ENCODE results near the gene OTOS.

The OTOS gene

DNA sequence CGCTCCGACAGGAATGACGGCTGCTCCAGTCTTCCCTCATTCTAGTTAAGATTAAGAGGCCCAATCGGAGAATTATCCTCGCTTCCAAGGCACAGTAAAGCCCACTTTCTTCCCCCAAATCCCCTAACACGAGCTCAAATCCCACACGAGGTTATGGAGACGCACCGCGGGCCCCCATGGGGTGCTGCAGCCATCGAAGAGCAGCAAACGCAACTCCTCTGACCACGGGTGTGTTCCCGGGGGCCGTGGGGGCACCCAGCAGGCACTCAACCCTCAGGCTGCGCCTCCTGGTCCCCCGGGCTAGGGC, 4.8 kb downstream of the OTOS start:
- DNase-seq, result no peak

DNA sequence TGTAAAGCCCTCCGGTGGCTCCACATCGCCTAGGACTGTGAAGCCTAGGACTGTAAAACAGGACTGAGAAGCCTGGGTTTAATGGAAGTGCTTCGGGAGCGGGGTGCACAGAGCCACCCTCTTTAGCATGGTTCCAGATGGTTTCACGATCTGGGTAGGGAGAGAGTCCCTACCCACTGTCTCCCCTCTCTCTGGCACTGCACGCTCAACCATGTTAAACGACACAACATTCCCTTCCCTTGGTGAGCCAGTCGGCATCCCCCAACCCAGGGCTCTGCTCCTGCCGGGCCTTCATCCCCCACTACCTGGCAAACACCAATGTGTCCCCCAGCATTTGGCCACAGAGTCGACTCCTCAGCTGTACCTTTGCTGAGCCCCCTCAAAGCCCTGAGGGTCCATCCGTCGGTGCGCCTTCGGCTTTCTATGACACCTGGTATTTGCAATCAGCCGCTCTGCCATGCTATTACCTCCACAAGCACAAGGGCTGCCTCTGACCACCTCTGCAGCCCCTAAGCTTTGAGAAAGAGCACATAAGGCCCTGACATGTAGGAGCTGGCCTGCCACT, 5.4 kb downstream of the OTOS start:
- DNase-seq, result no peak

DNA sequence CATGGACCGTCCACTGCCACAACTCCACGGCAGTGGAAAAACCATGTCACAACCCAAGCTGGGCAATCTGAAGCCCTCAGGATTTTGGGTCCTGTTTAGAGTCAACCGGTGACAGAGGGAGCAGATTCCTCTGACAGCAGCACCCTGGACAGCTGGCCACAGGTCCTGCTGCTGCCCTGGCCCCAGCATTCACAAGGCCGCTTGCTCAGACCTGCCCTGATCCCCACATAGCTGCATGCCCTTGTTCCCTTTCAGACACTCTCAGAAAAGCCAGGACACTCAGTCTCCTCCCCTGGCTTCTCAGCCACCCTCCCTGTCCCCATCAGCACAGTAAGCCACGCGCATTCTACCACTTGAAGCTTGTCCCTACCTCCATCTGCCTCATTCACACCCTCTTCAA, 6.0 kb downstream of the OTOS start:
- DNase-seq, result no peak

DNA sequence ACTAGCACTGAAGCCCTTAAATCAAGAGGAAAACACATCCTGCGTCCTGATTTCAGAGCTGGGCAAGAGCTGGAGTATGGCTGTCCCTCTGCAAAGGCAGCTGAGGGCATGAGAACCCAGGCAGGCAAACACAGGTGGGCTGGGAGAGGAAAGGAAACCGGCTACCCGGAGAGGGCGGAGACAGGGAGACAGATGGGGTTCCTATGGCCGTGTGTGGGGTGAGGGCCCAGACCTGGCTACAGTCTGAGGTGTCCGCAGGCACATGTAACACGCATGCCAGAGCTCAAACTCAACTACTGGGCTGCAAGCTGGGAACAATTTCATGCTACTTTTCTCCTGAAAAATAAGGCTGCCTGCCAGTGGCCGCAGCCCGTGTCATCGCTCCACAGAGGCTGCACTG, 7.1 kb downstream of the OTOS start:
- no peak for DNase-seq

DNA sequence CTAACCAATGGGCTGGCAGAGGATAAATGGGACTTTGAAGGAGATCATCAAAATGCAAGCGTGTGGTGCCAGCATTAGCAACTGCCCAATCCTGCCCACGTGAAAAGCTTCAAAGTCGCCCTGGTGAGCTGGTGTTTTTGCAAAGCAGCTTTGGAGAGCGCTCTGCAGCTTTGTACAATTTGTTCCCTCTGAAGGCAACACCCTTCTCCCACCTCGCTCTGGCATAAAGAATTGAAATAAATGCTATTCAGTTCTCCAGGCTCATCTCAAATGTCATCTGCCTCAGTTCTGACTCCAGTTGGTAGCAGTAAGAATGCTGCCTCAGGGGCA, 7.8 kb downstream of the OTOS start:
- DNase-seq, result no peak

DNA sequence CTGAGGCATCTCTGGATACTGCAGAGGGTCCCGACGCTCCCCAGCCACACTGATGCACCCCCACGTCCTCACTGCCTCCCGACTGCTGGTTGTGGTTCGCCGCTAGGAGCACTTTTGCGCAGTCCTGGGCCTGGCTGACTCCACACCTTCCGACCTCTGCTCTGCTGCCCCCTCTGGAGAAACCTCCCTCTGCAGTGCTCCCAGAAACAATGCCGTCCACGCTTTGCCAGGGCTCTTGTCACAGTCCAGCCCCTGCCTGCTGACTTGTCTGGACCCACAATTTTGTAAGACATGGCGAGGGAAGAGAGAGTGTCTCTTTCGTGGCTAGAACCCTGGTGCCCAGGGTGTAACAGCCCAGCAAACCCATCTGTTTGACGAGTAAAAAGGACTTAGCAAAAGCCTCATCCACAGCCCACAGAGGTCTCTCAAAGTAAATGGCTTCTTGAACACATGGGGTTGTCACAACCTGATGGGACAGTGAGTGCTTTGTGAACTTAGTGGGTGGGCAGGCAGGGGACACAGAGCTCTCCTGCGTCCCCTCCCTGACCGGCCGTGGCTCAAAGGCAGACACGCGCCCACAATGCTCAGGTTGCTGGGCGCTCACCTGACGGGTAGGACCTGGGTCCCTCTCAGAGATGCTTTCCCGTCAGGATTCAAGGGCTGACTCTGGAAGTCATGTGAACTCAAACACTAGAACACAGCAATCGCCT, 8.4 kb downstream of the OTOS start:
- no peak for DNase-seq

DNA sequence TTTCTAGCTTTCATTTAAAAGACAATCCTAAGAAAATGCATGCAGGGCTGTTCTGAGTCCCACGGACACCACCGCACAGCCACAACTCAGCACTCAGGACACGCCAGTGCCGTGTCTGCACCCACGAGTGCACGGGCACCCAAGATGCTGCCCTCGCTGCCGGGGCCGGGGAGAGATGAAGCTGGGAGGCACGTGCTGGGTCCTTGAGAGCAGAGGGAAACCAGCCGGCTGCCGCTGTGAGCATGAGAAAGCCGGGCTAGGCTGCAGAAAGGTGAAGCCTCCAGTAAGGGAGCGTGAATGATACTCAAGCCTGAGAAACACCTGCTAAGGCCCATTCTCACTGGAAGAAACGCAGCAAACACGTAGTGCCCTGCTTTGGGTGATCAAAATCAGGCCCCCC, 9.2 kb downstream of the OTOS start:
- no peak for DNase-seq

DNA sequence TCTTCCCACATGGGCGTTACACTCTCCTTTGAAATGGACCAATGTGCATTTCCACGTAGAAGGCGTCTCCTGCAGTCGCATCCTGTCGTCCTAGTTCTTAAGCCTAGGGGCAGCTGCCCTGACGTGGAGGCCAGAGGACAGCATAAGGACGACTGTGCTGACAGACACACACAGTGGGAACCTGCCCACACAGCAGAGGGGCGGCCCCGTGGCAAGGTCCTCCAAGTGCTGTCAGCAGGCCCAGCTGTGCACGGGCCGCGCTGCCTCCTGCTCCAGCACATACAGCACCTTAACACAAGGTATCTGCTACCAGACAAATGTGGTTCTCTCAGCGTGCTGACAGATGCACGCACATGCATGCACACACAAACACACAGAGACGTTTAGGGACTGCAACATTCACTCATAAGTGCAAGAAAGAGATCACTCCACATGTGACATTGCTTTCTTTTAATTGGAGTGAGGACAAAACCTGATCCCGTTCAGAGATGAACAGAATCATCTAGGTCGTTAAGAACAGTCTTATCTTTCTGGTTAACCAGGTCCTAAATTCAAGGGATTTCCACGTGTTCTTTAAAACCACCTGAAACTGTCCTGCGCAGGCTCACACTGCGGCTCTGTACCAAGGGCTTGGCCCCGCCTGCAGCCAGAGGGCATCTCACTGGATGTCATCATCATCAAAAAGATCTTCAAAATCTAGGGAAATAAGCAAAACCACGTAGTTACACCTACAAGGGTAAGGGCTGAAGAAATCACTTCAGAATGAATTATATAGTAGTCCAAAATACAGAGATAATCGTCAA, 9.9 kb downstream of the OTOS start:
- DNase-seq, result no peak

DNA sequence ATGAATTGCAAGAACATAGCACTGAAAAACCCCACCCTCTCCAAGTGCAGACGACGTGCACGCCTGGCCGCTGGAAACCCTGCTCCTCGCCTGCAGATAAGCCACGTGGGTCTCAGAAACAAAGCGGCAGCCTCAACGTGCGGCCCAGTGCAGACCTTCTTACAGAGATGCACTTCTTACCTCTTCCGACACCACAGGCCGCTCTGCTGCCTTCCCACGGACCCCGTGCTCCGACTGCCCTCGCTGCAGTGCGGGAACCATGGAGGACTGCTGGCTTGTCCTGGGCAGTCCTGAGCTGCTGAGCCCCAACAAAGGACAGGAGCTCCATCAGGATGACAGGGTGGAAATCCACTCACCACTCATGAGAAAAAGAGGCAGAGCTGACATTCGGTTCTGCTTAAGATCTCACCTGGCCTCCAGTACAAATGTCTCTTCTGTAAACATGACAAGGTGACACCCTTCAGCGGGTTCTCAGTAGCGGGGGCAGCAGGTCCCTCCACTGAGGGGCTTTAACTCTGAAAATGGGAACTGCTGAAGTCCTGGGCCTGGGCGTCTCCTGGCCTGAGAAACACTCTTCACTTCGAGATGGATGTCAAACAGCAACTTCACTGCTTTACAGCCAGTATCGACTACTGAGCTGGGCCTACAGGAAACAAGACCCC, 10.6 kb downstream of the OTOS start:
- DNase-seq, result no peak

DNA sequence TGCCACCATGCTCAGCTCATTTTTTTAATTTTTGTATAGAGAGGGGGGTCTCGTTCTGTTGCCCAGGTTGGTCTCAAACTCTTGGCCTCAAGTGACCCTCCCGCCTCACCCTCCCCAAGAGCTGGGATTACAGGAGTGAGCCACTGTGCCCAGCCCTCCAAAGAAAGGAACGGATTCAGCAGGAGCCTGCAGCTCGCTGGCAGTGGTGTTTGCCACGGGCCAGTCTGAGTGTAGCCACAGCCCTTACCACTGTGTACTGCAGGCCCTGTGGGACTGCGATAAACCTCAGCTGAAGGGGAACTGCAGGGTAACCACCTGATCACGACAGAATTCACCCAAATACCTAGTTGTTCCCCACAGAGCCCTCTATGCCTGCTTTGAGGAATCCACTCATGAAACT, 11.1 kb downstream of the OTOS start:
- DNase-seq, result no peak

DNA sequence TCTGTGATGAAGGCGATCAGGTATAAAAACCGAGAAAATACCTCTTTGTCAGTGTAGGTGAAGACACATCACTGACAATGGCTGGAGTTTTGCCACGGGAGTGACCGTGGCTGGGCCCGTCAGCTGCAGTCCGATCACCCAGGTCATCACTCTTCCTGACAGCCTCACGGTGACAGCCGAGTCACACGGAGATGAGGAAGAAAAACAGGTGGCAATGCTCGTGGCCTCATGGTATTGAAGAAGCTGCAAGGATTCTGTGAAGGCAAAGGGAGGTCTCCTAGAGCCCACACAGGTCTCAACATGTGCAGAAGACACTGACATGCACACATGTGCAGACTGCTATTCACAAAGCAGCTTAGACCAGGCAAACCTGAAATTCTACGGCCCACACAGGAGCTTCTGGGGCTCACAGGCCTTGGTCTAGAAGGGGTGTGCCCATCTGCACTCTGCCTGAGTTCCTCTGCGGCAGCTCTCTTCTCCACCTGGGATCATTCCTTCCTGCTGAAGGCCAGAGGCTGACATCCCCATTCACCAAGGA, 11.8 kb downstream of the OTOS start:
- no peak for DNase-seq

DNA sequence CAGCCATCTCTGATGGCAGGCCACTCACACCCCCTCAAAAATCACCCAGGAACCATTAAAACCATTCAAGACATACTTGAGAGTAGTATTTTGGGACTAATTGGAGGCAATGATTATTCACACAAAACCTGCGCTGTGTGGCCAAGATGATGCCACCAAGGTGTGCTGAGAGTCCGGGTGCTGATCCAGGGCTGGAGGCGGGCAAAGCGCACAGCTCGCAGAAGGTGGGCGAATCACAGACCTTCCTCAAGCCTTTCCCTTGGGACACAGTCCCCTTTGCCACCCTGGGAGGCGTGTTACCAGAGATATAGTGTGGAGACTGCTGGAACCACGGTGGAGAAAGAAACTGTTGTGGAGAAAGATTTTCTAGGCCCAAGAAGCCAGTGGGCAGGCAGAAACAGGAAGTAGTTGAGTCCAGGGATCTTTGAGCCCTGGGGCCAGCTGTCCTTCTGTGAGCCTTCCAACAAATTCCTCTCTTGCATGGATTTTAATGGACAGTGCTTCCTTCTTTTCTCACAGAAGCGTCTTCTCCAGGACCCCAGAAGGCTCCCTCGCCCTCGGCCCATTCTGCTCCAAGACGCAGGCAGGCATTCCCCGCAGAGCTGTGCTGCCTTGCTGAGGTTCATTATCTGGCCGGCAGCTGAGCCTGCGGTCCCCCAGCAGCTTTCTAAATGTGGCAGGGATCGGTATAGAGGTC, 12.4 kb downstream of the OTOS start:
- no peak for DNase-seq

DNA sequence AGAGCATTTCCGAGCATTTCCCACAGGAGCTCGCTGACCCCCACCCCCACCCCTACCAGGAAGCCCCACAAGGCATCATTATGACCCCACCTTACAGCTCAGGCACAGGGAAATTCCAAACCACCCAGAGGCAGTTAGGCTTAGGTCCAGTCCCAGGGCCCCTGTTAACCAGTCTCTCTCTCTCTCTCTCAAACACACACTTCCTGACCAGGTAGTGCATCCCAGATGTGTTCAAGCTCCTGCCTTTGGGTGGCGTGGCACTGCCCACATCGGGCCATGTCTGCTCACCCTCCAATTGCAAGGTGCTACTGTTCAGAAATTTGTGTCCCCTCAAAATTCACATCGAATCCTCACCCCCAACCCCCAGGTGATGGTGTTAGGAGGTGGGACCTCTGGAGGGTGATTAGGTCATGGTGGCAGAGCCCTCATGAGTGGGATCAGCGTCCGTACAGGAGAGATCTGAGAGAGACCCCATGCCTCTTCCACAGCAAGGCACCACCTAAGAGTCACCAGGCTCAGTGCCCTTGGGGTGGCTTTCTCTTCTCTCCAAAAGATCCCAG, 13.2 kb downstream of the OTOS start:
- DNase-seq, result no peak

DNA sequence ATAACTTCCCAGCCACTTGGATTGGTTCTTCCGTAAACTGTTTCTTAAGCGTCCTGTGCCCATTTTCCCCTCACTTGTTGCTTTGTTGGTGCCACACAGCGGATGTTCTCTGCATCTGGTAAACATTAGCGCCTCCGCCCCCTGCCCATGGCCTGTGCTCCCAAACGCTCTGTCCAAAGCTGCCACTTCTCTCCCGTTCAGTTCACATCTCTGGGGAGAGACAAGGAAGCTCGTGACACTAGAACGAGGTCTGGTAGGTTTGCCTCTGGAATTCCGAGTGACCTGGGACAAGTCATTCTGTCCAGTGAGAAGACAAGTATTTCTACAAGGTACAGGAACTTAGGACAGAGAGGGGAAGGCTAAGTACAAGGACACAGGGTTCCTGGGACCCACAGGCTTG, 13.7 kb downstream of the OTOS start:
- no peak for DNase-seq

DNA sequence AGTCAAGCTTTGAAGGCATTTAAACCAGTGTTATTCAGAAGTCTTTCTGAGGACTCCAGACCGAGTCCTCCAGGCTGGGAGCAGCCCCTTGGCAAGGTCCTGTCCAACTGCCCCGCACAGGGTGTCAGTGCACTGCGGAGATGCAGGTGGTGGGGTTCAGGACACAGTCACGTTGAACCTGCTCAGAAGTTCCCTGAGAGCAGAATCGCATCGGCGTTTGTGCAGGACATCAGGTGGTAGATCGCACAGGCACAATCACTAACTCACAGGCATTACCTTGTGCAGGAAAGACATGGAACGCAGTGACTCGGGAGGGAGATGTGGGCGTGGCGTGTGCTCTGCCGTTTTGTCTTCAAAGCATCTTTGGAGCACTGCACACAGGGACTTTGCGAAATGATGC, 14.7 kb downstream of the OTOS start:
- no peak for DNase-seq

DNA sequence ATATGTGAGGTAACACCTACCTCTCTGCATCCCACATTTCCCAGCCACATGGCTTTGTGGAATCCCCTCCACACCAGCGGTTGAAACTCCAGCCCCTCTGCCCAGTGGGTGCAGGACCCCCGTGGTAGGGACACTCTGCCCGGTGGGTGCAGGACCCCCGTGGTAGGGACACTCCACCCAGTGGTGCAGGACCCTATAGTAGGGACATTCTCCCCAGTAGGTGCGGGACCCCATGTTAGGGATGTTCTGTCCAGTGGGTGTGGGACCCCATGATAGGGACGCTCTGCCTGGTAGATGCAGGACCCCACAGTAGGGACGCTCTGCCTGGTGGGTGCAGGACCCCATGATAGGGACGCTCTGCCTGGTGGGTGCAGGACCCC, 15.8 kb downstream of the OTOS start:
- no peak for DNase-seq

DNA sequence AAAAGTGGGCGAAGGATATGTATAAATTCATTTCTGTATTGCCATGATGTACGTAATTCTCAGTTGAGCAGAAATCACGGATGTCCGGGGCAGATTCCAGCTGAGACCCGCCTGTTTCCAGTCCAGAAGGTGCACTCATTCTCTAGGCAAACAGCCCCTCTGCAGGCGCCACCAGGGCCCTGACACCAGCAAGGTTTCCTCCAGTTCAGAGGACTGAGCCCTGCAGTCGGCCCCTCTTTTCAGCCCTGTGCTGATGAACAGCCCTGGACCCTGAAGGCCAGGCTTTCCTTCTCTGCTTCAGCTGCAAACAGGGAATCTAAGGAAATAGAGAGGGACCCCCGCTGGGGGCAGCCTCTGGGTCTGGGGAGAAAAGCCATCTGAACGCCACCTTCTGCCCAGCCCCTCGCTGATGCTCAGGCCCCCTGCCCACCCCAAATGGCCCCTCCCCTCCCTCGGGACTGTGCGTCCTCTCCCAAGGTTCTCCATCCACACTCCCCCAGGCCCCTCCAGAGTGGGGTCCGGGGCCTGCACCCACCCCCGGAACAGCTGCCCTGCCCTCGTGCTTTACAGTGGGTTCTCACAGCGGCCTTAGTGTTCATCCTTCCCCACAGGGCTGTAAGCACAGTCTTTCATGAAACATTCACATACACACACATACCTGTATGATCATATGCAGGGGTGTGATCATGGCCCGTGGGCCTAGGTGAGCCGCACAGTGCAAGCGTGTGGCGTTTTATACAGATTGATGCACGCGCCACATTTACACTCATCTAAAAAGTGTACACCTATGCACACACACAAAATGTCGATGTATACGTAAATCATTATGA, 16.4 kb downstream of the OTOS start:
- no peak for DNase-seq

DNA sequence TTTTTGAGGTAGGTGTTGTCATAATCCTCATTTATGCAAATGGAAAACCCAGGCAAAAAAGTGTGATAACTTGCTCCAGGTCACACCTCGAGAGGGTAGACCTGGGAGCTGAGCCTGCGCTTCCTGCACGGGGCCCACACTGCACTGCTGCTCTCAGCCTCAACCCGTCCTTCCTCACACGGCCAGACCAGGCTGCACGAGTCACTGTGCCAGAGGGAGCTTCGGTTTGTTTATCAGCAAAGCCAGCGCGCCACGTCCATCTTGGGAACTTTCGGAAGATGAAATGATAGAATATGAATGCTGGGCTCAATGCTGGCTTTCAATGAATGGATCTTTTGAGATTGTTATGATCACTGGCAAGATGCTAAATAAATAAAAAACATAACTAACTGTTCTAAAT, 18.8 kb downstream of the OTOS start:
- no peak for DNase-seq

DNA sequence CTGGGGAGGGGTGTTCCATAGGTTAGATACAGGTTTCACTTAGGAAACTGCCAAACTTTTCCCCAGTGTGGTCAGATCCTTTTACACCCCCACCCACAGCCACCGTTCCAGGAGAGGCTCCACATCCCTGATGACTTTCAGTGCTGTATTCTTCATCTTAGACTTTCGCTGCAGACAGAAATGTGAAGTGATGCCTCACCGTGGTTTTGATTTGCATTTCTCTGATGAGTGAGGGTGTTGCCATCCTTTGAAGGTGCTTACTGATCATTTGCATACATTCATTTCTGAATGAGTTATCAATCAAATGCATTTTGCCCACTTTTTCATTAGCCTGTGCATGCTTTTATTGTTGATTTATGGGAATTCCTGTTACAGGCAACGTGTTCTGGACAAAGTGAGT, 19.3 kb downstream of the OTOS start:
- DNase-seq, result no peak

DNA sequence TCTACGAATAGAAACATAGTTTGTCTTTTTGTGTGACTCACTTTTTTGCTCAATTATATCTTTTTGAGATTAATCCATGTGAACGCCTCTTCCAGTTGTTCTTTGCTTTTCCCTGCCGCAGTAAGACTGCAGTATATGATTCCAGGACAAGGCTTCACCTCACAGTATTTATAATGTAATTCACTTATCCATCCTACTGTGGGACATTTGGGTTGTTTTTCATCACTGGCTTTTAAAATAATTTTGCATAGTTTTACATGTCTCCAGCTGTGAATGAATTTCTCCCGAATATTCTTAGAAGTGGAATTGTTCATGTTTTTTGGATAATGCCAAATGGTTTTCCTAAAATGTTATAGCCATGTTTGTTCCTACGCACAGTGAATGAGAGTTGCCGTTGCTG, 26.2 kb downstream of the OTOS start:
- no peak for DNase-seq

DNA sequence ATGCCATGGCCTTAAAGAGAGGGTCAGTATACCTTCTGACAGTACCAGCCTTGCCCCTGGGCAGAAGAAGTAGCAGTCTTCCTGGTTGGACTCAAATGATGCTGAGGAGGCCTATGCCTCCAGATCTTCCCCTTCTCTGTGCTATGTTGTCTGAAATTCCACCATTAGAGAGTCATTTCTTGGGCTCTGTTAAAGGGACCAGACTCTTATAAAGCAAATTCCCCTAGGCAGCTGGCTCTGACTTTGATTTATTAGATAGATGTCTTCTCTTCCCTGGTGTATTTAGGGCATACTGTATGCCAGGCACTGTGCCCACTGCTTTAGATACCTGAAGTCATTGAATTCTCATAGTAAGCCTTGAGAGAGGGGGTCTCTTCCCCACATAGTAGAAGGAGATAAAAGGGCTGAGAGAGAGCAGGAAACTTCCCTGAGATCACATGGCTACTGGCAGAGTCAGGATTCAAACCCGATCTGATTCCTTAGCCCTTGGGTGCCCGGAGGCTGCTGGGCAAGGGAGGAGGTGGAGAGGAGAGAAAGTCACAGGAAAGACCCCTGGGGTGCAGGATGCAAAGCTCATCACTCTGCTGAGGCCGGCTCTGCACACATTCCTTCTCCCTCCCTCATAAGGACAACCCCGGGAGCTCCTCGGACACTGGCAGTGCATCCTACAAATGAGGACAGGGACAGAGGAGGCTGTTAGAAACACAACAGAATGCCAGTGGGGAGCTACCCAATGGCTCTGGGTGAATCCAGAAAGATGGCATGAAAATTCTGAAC, 27.4 kb downstream of the OTOS start:
- DNase-seq, result no peak
